HAP-1 (cell line): Measurements from ENCODE around the gene RGS10.

Source experiments
- DNase-seq, 2 experiments: peaks; one replicate each; pipeline ENCODE4 v3.0.0-alpha.2; 2016 to 2020; ENCODE audit warnings: low spot score in 2 of 2
- H3K27me3 ChIP-seq: fragments of 250-450 bp; sonication (Bioruptor Pico); 2 replicates; pipeline ENCODE4 v1.5.1; 2020; ENCODE audit warnings: low read depth, mild to moderate bottlenecking, moderate library complexity
- H3K36me3 ChIP-seq: fragments of 250-450 bp; sonication (Bioruptor Pico); replicated peaks from 2 replicates; pipeline ENCODE4 v1.5.1; 2020; ENCODE audit warnings: mild to moderate bottlenecking
- H3K4me1 ChIP-seq: fragments of 250-450 bp; sonication (Bioruptor Pico); 2 replicates; pipeline ENCODE4 v1.5.1; 2020; ENCODE audit warnings: mild to moderate bottlenecking
- H3K4me3 ChIP-seq: fragments of 250-450 bp; sonication (Bioruptor Pico); 2 replicates; pipeline ENCODE4 v1.5.1; 2020; ENCODE audit warnings: mild to moderate bottlenecking, moderate library complexity
- H3K9me3 ChIP-seq: fragments of 250-450 bp; sonication (Bioruptor Pico); 2 replicates; pipeline ENCODE4 v1.5.1; 2020; ENCODE audit warnings: mild to moderate bottlenecking, moderate library complexity
- in situ Hi-C: fragments of 300-500 bp; cut with MboI; formaldehyde crosslinking; loops from 3 replicates; pipeline ENCODE4 v1.14.3; 2020; ENCODE audit warnings: low sequenced_read_pairs, inconsistent platforms, mixed read lengths

RGS10 gene

GRCh38 chr10:119518176-119518575, 24.3 kb downstream of the RGS10 start:
- in situ Hi-C loops, result no loop called here
- peaks cover 12% of the 10 kb centered on the region for H3K36me3 ChIP-seq
- no peak overlapping the region for H3K4me3 ChIP-seq
- H3K9me3 ChIP-seq, result no peaks in the 10 kb centered on the region
- no peaks in the 10 kb centered on the region for H3K27me3 ChIP-seq
- DNase-seq, result no peak
- H3K4me1 ChIP-seq, result no peaks in the 10 kb centered on the region

- Histone ChIP-seq H3K9me3 (no peaks in the 10 kb centered on the region), H3K27me3 (no peaks in the 10 kb centered on the region), H3K4me3 (no peak overlapping the region), H3K4me1 (no peaks in the 10 kb centered on the region), H3K36me3 (peaks cover 17% of the 10 kb centered on the region)
- in situ Hi-C loops, result no loop called here
- no peak for DNase-seq
These were observed 25.0 kb downstream of the RGS10 start for GRCh38 chr10:119517235-119518141.

- peaks cover 25% of the 10 kb centered on the region for H3K36me3 ChIP-seq
- H3K9me3 ChIP-seq, result no peaks in the 10 kb centered on the region
- H3K27me3 ChIP-seq, result no peaks in the 10 kb centered on the region
- no peak for DNase-seq
- no peak overlapping the region for H3K4me3 ChIP-seq
- H3K4me1 ChIP-seq, result no peaks in the 10 kb centered on the region
- in situ Hi-C loops, result no loop called here
These were observed 25.9 kb downstream of the RGS10 start for GRCh38 chr10:119516381-119517234.

- no peaks in the 10 kb centered on the region for H3K27me3 ChIP-seq
- H3K9me3 ChIP-seq, result no peaks in the 10 kb centered on the region
- in situ Hi-C loops, result no loop called here
- H3K36me3 ChIP-seq, result peaks cover 27% of the 10 kb centered on the region
- no peak for DNase-seq
- H3K4me3 ChIP-seq, result no peak overlapping the region
- no peaks in the 10 kb centered on the region for H3K4me1 ChIP-seq
These were observed 26.9 kb downstream of the RGS10 start for GRCh38 chr10:119515511-119516045.

- no peak overlapping the region for H3K4me3 ChIP-seq
- H3K36me3 ChIP-seq, result peaks cover 30% of the 10 kb centered on the region
- no peaks in the 10 kb centered on the region for H3K27me3 ChIP-seq
- H3K4me1 ChIP-seq, result no peaks in the 10 kb centered on the region
- H3K9me3 ChIP-seq, result no peaks in the 10 kb centered on the region
- no peak for DNase-seq
- in situ Hi-C loops, result no loop called here
These were observed 27.7 kb downstream of the RGS10 start for GRCh38 chr10:119514819-119515218.

- Histone ChIP-seq H3K36me3 (peaks cover 26% of the 10 kb centered on the region), H3K4me1 (no peaks in the 10 kb centered on the region), H3K4me3 (no peak overlapping the region), H3K9me3 (no peaks in the 10 kb centered on the region), H3K27me3 (no peaks in the 10 kb centered on the region)
- DNase-seq, result no peak
- in situ Hi-C loops, result no loop called here
These were observed 30.5 kb downstream of the RGS10 start for GRCh38 chr10:119511828-119512515.

GRCh38 chr10:119509909-119510451, 32.5 kb downstream of the RGS10 start:
- in situ Hi-C loops, result no loop called here
- Histone ChIP-seq H3K36me3 (peaks cover 26% of the 10 kb centered on the region), H3K27me3 (no peaks in the 10 kb centered on the region), H3K4me3 (no peak overlapping the region), H3K4me1 (no peaks in the 10 kb centered on the region), H3K9me3 (no peaks in the 10 kb centered on the region)
- no peak for DNase-seq

GRCh38 chr10:119507115-119507514, 35.4 kb downstream of the RGS10 start:
- H3K27me3 ChIP-seq, result no peaks in the 10 kb centered on the region
- no peak overlapping the region for H3K4me3 ChIP-seq
- peaks cover 10% of the 10 kb centered on the region; the same call in 1 of the 2 replicates for H3K36me3 ChIP-seq
- in situ Hi-C loops, result no loop called here
- no peaks in the 10 kb centered on the region for H3K9me3 ChIP-seq
- DNase-seq, result no peak
- no peaks in the 10 kb centered on the region for H3K4me1 ChIP-seq

GRCh38 chr10:119505588-119506315, 36.8 kb downstream of the RGS10 start:
- H3K27me3 ChIP-seq, result no peaks in the 10 kb centered on the region
- no peak for DNase-seq
- H3K4me1 ChIP-seq, result no peaks in the 10 kb centered on the region
- H3K9me3 ChIP-seq, result no peaks in the 10 kb centered on the region
- no peak overlapping the region for H3K4me3 ChIP-seq
- H3K36me3 ChIP-seq, result 0 out of 2 replicates have a peak, but pooled peaks cover 4% of the 10 kb centered on the region
- in situ Hi-C loops, result no loop called here

GRCh38 chr10:119505131-119505551, 37.4 kb downstream of the RGS10 start:
- no peaks in the 10 kb centered on the region for H3K4me1 ChIP-seq
- no peaks in the 10 kb centered on the region for H3K9me3 ChIP-seq
- no peaks in the 10 kb centered on the region for H3K27me3 ChIP-seq
- in situ Hi-C loops, result no loop called here
- no peak for DNase-seq
- no peak overlapping the region for H3K4me3 ChIP-seq
- peaks cover under 1% of the 10 kb centered on the region; the same call in 1 of the 2 replicates for H3K36me3 ChIP-seq

GRCh38 chr10:119504651-119505050, 37.9 kb downstream of the RGS10 start:
- in situ Hi-C loops, result no loop called here
- Histone ChIP-seq H3K36me3 (peaks cover 5% of the 10 kb centered on the region), H3K4me1 (no peaks in the 10 kb centered on the region), H3K9me3 (no peaks in the 10 kb centered on the region), H3K4me3 (no peak overlapping the region), H3K27me3 (no peaks in the 10 kb centered on the region)
- no peak for DNase-seq

GRCh38 chr10:119503821-119504220, 38.7 kb downstream of the RGS10 start:
- DNase-seq, result no peak
- in situ Hi-C loops, result no loop called here
- H3K9me3 ChIP-seq, result no peaks in the 10 kb centered on the region
- H3K27me3 ChIP-seq, result no peaks in the 10 kb centered on the region
- peaks cover 7% of the 10 kb centered on the region for H3K36me3 ChIP-seq
- H3K4me3 ChIP-seq, result no peak overlapping the region
- no peaks in the 10 kb centered on the region for H3K4me1 ChIP-seq
